ENCODE data around the gene GID4.

DNA sequence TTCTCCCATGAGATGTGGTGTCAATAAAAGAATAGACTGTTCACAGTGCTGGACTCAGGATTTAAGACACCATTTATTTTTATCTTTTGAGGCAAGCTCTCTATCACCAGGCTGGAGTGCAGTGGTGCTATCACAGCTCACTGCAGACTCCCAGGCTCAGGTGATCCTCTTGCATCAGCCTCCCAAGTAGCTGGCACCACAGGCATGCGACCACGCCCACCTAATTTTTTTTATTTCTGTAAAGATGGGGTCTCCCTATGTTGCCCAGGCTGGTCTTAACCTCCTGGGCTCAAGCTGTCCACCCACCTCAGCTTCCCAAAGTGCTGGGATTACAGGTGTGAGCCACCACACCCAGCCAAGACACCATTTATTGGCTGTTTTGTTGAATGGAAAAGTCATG, 29.9 kb downstream of the GID4 start:
- TF ChIP-seq EP300 (IDR thresholded peaks at IDR 0.05), result no peak
- TF ChIP-seq, protein P1, sequence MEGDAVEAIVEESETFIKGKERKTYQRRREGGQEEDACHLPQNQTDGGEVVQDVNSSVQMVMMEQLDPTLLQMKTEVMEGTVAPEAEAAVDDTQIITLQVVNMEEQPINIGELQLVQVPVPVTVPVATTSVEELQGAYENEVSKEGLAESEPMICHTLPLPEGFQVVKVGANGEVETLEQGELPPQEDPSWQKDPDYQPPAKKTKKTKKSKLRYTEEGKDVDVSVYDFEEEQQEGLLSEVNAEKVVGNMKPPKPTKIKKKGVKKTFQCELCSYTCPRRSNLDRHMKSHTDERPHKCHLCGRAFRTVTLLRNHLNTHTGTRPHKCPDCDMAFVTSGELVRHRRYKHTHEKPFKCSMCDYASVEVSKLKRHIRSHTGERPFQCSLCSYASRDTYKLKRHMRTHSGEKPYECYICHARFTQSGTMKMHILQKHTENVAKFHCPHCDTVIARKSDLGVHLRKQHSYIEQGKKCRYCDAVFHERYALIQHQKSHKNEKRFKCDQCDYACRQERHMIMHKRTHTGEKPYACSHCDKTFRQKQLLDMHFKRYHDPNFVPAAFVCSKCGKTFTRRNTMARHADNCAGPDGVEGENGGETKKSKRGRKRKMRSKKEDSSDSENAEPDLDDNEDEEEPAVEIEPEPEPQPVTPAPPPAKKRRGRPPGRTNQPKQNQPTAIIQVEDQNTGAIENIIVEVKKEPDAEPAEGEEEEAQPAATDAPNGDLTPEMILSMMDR (IDR thresholded peaks at IDR 0.05), result no peak
- TF ChIP-seq POLR2A (IDR thresholded peaks at IDR 0.05), result no peak
